Endothelial cell of umbilical vein (primary cell): ENCODE measurements around the gene KLHDC4. TPM values are rescaled to one million over a fixed set of nuclear protein-coding genes. Genes with fewer than 3 reads are reported as not detected.

Experiments
- BruUV-seq: library from RNA; stranded (reverse); fragments of 400-500 nt; replicated peaks from 2 replicates; lab custom pipeline; 2021; lab: Mats Ljungman, UMichigan
- CTCF ChIA-PET: fragments of 300-600, 350-600 bp; sonication (Branson Sonifier 250); formaldehyde crosslinking; loops from one replicate; lab custom pipeline; 2021; ENCODE audit warnings: antibody characterized with exemption, inconsistent platforms; lab: Charles Lee
- POLR2A ChIA-PET: fragments of 300-600, 350-600 bp; sonication (Branson Sonifier 250); formaldehyde crosslinking; loops from one replicate; lab custom pipeline; 2021; ENCODE audit warnings: antibody characterized with exemption, inconsistent platforms; lab: Charles Lee
- DNase-seq: peaks from one replicate; pipeline ENCODE4 v3.0.0-alpha.2; 2011; ENCODE audit warnings: low read depth, low spot score
- FAIRE-seq: peaks from 2 replicates; lab custom pipeline; 2011; peaks lifted over from hg19 to GRCh38; lab: Jason Lieb, UNC
- H2AFZ ChIP-seq: 2 replicates; pipeline ENCODE4 v1.6.0; 2012; ENCODE audit warnings: low read depth, low read length, control low read depth, inconsistent platforms
- H3K27ac ChIP-seq: 2 replicates; pipeline ENCODE4 v1.5.1; 2011; ENCODE audit warnings: low read depth, mild to moderate bottlenecking, control low read depth, low read length, moderate library complexity; ENCODE audit not compliant: insufficient read depth
- H3K27me3 ChIP-seq, 2 experiments: 2 replicates each; pipeline versions ENCODE4 v1.6.0 to v1.6.1; 2011; ENCODE audit warnings: low read length in 2 of 2, mixed read lengths in 1 of 2; ENCODE audit not compliant: control insufficient read depth in 2 of 2, insufficient read depth in 2 of 2
- H3K36me3 ChIP-seq, 2 experiments: 2 replicates in 1 of 2; 3 replicates in 1 of 2; pipeline ENCODE4 v1.5.1; 2011; ENCODE audit warnings: low read length in 2 of 2, mild to moderate bottlenecking in 1 of 2, moderate library complexity in 1 of 2; ENCODE audit not compliant: control insufficient read depth in 2 of 2, insufficient read depth in 2 of 2; ENCODE audit errors: extremely low read depth in 1 of 2
- H3K4me1 ChIP-seq: 3 replicates; pipeline ENCODE4 v1.5.1; 2011; ENCODE audit warnings: mild to moderate bottlenecking, low read length; ENCODE audit not compliant: control insufficient read depth, insufficient read depth; ENCODE audit errors: extremely low read depth
- H3K4me2 ChIP-seq: 2 replicates; pipeline ENCODE4 v1.6.1; 2011; ENCODE audit warnings: low read length, control low read depth, mixed read lengths; ENCODE audit not compliant: insufficient read depth
- H3K4me3 ChIP-seq, 3 experiments: fragments of 200-600 bp in 1 of 3; sonication (generic), shearing (Covaris generic) in 1 of 3; replicated peaks in 1 of 3; 2 replicates each; pipeline ENCODE4 v1.5.1; 2011 to 2016; ENCODE audit warnings: control low read depth in 3 of 3, low read length in 3 of 3, mild to moderate bottlenecking in 2 of 3, inconsistent platforms in 1 of 3, low read depth in 1 of 3, moderate library complexity in 1 of 3; ENCODE audit not compliant: insufficient read depth in 1 of 3
- H3K79me2 ChIP-seq: 2 replicates; pipeline ENCODE4 v1.6.0; 2012; ENCODE audit warnings: low read length, inconsistent platforms; ENCODE audit not compliant: control insufficient read depth, insufficient read depth
- H3K9ac ChIP-seq: replicated peaks from 2 replicates; pipeline ENCODE3; 2011; ENCODE audit warnings: low read length, control low read depth; ENCODE audit not compliant: insufficient read depth; ENCODE audit errors: extremely low read depth
- H3K9me1 ChIP-seq: replicated peaks from 3 replicates; pipeline ENCODE4 v1.6.0; 2011; ENCODE audit warnings: mild to moderate bottlenecking, low read length; ENCODE audit not compliant: control insufficient read depth, insufficient read depth; ENCODE audit errors: extremely low read depth
- H3K9me3 ChIP-seq: replicated peaks from 2 replicates; pipeline ENCODE4 v1.5.1; 2012; ENCODE audit warnings: low read length, inconsistent platforms; ENCODE audit not compliant: control insufficient read depth, insufficient read depth
- H4K20me1 ChIP-seq: replicated peaks from 2 replicates; pipeline ENCODE3; 2011; ENCODE audit warnings: mild to moderate bottlenecking, low read length; ENCODE audit not compliant: control insufficient read depth, insufficient read depth; ENCODE audit errors: extremely low read depth
- CTCF ChIP-seq, 2 donors: IDR thresholded peaks; 1 replicate in 1 of 2; 2 replicates in 1 of 2; pipeline ENCODE4 v1.5.1; 2011; ENCODE audit warnings: low read length in 2 of 2, mild to moderate bottlenecking in 2 of 2, moderate library complexity in 2 of 2, control low read depth in 1 of 2, inconsistent platforms in 1 of 2, low read depth in 1 of 2; ENCODE audit not compliant: insufficient read depth in 1 of 2; ENCODE audit errors: extremely low read depth in 1 of 2
- EZH2 ChIP-seq: IDR thresholded peaks from 2 replicates; pipeline ENCODE4 v1.6.1; 2012; ENCODE audit warnings: borderline replicate concordance, low read depth, mild to moderate bottlenecking, moderate library complexity, low read length, inconsistent platforms; ENCODE audit not compliant: severe bottlenecking
- GATA2 ChIP-seq: IDR thresholded peaks from 2 replicates; pipeline ENCODE4 v1.7.0; 2011; ENCODE audit warnings: low read depth, mild to moderate bottlenecking, moderate library complexity, mixed read lengths, low read length; ENCODE audit not compliant: insufficient read length, insufficient read depth
- JUN ChIP-seq: IDR thresholded peaks from 2 replicates; pipeline ENCODE4 v1.6.1; 2011; ENCODE audit warnings: borderline replicate concordance, low read depth; ENCODE audit not compliant: insufficient read length, insufficient read depth
- MYC ChIP-seq: IDR thresholded peaks from one replicate; pipeline ENCODE4 v1.6.1; 2011; ENCODE audit warnings: mild to moderate bottlenecking, low read depth, low read length
- dilution Hi-C: fragments of 300-500 bp; cut with MboI; formaldehyde crosslinking; loops from one replicate; pipeline ENCODE4 v1.15.0; 2019; ENCODE audit warnings: low sequenced_read_pairs; ENCODE audit not compliant: extremely low pct_ligation_motif_present
- intact Hi-C: fragments of 100-400 bp; cut with micrococcal nuclease; formaldehyde crosslinking; loops from one replicate; pipeline ENCODE4 v1.10.0; 2022
- polyA plus RNA-seq, 4 experiments: library from polyadenylated mRNA; depleted of rRNA in 3 of 4; stranded (reverse) in 3 of 4; unstranded in 1 of 4; fragments of >200 nt; gene quantifications; 2 replicates each; pipeline versions ENCODE4 v1.2.1 to v1.2.3, GENCODE V29; 2011 to 2012; ENCODE audit warnings: missing spikeins in 1 of 4
- total RNA-seq: library from RNA; stranded (reverse); gene quantifications from 2 replicates; pipeline ENCODE4 v1.2.3, GENCODE V29; 2021

KLHDC4 gene
- total and polyA plus RNA-seq, 2 donors (not counting 3 experiments of a cell fraction or from before 2014, with no cell fraction given): 24.7 to 46.2 TPM

GRCh38 chr16:87741700-87742415 lies 23.9 kb downstream of the KLHDC4 start:
- H3K4me1 ChIP-seq: no peaks in the 10 kb centered on the region
- dilution Hi-C loops: no loop called here
- ChIA-PET CTCF (no interaction called here), POLR2A (no interaction called here)
- no peak for DNase-seq
- H3K27ac ChIP-seq: no peak overlapping the region
- H4K20me1 ChIP-seq: no peaks in the 10 kb centered on the region
- no peak overlapping the region for H3K4me2 ChIP-seq
- no TSS peak for BruUV-seq
- no peaks in the 10 kb centered on the region for H3K27me3 ChIP-seq
- no peak overlapping the region for H2AFZ ChIP-seq
- no peaks in the 10 kb centered on the region for H3K9me1 ChIP-seq
- intact Hi-C loops: no loop called here
- no peak overlapping the region for H3K9ac ChIP-seq
- H3K36me3 ChIP-seq: peaks cover 0 to 19% of the 10 kb centered on the region in 2 experiments
- no peak for FAIRE-seq
- H3K4me3 ChIP-seq: no peak overlapping the region
- no peaks in the 10 kb centered on the region for H3K79me2 ChIP-seq
- no peaks in the 10 kb centered on the region for H3K9me3 ChIP-seq
- TF ChIP-seq JUN: no peak
- no peak for TF ChIP-seq MYC
- no peak for TF ChIP-seq EZH2

- H3K9me1 ChIP-seq: no peaks in the 10 kb centered on the region
- intact Hi-C loops (no loop called here), dilution Hi-C loops (no loop called here)
- CTCF ChIA-PET: no interaction called here
- DNase-seq (no peak), FAIRE-seq (no peak)
- H3K27ac ChIP-seq: no peak overlapping the region
- no TSS peak for BruUV-seq
- H3K9me3 ChIP-seq: no peaks in the 10 kb centered on the region
- no peak overlapping the region for H3K9ac ChIP-seq
- POLR2A ChIA-PET: no interaction called here
- no peak for TF ChIP-seq GATA2
- no peak for TF ChIP-seq CTCF (IDR thresholded peaks at IDR 0.05; ENCODE audit: extremely low read depth in 1 of 2, insufficient read depth in 1 of 2, low read depth in 1 of 2, low read length in 2 of 2)
- no peak overlapping the region for H2AFZ ChIP-seq
- no peak overlapping the region for H3K4me3 ChIP-seq
- H3K4me2 ChIP-seq: no peak overlapping the region
- H3K4me1 ChIP-seq: no peaks in the 10 kb centered on the region
- no peaks in the 10 kb centered on the region for H4K20me1 ChIP-seq
- H3K27me3 ChIP-seq: no peaks in the 10 kb centered on the region
- H3K79me2 ChIP-seq: no peaks in the 10 kb centered on the region
- peaks cover 0 to 15% of the 10 kb centered on the region in 2 experiments for H3K36me3 ChIP-seq
Measured at GRCh38 chr16:87740909-87741424, 24.8 kb downstream of the KLHDC4 start.
